HepG2 (cell line): Measurements from ENCODE around the gene HSF4. TPM values are rescaled to one million over a fixed set of nuclear protein-coding genes. Genes with fewer than 3 reads are reported as not detected.
A peak's percentile ranks its signal among the peaks of the same experiment; 100 is the strongest.

Experiments
- ATAD3A ChIP-seq: sonication (generic); formaldehyde crosslinking; IDR thresholded peaks from 2 replicates; pipeline ENCODE4 v1.4.0; 2020; ENCODE audit warnings: missing genetic modification reagents
- BCL6 ChIP-seq: IDR thresholded peaks from 2 replicates; pipeline ENCODE4 v1.6.1; 2016; ENCODE audit warnings: missing genetic modification reagents, missing compliant biosample characterization
- DNMT1 ChIP-seq: sonication (generic); formaldehyde crosslinking; IDR thresholded peaks from 2 replicates; pipeline ENCODE4 v1.5.1; 2020; ENCODE audit warnings: mild to moderate bottlenecking, missing genetic modification reagents
- JUN ChIP-seq: sonication (generic); formaldehyde crosslinking; IDR thresholded peaks from 2 replicates; pipeline ENCODE4 v1.4.0; 2020; ENCODE audit warnings: mild to moderate bottlenecking, missing genetic modification reagents
- MIXL1 ChIP-seq: IDR thresholded peaks from 2 replicates; pipeline ENCODE4 v1.6.1; 2016
- PAXIP1 ChIP-seq: sonication (generic); formaldehyde crosslinking; conservative IDR thresholded peaks from 2 replicates; pipeline ENCODE4 v1.4.0; 2020; ENCODE audit warnings: mild to moderate bottlenecking, missing genetic modification reagents, moderate library complexity
- RNF2 ChIP-seq: fragments of 450-650 bp; conservative IDR thresholded peaks from 2 replicates; pipeline ENCODE4 v1.6.1; 2016; ENCODE audit warnings: low read depth
- SAFB2 ChIP-seq: sonication (generic); formaldehyde crosslinking; IDR thresholded peaks from 2 replicates; pipeline ENCODE4 v1.5.1; 2020; ENCODE audit warnings: missing genetic modification reagents, low read depth, mild to moderate bottlenecking, borderline replicate concordance
- SP2 ChIP-seq: sonication (generic); formaldehyde crosslinking; IDR thresholded peaks from 2 replicates; pipeline ENCODE4 v1.5.1; 2020; ENCODE audit warnings: mild to moderate bottlenecking, missing genetic modification reagents
- THYN1 ChIP-seq: sonication (generic); formaldehyde crosslinking; IDR thresholded peaks from 2 replicates; pipeline ENCODE4 v1.8.1; 2023; ENCODE audit warnings: low read depth, mild to moderate bottlenecking, moderate library complexity, missing genetic modification reagents, borderline replicate concordance
- ZNF276 ChIP-seq: sonication (generic); formaldehyde crosslinking; IDR thresholded peaks from 2 replicates; pipeline ENCODE4 v1.4.0; 2020; ENCODE audit warnings: mild to moderate bottlenecking, low read depth, missing genetic modification reagents
- ZNF530 ChIP-seq: sonication (generic); formaldehyde crosslinking; IDR thresholded peaks from 2 replicates; pipeline ENCODE4 v1.5.0; 2020; ENCODE audit warnings: low read depth, mild to moderate bottlenecking, missing genetic modification reagents
- ZNF557 ChIP-seq: sonication (generic); formaldehyde crosslinking; IDR thresholded peaks from 2 replicates; pipeline ENCODE4 v1.4.0; 2020; ENCODE audit warnings: missing genetic modification reagents
- polyA plus RNA-seq, 8 experiments: library from polyadenylated mRNA; depleted of rRNA in 3 of 8; stranded (reverse) in 7 of 8; unstranded in 1 of 8; fragments of >200 nt; fragmentation: Illumina TruSeq in 4 of 8; extraction: Trizol in 4 of 8; gene quantifications; 2 replicates each; pipeline versions ENCODE4 v1.2.1 to v1.2.3, GENCODE V29; 2011 to 2016; ENCODE audit warnings: low read depth in 4 of 8, missing spikeins in 1 of 8, mixed read lengths in 1 of 8; ENCODE audit not compliant: insufficient read depth in 1 of 8
- total RNA-seq, 5 experiments: library from RNA; depleted of rRNA; stranded (reverse); fragments of >200 nt; fragmentation: Illumina TruSeq; extraction: Trizol; gene quantifications; 2 replicates each; pipeline ENCODE4 v1.2.3, GENCODE V29; 2016; ENCODE audit warnings: low read depth in 1 of 5
- TF ChIP-seq, protein P1 (sequence below), 2 experiments: IDR thresholded peaks; 2 replicates each; pipeline ENCODE4 v1.6.1; 2011 to 2012; ENCODE audit warnings: low read length in 2 of 2, borderline replicate concordance in 1 of 2, low read depth in 1 of 2, mild to moderate bottlenecking in 1 of 2, moderate library complexity in 1 of 2
- TF ChIP-seq, protein P2 (sequence below): sonication (generic); formaldehyde crosslinking; IDR thresholded peaks from 2 replicates; pipeline ENCODE4 v1.5.1; 2020; ENCODE audit warnings: missing genetic modification reagents, mild to moderate bottlenecking, borderline replicate concordance
- TF ChIP-seq, protein P3 (sequence below): sonication (generic); formaldehyde crosslinking; IDR thresholded peaks from 2 replicates; pipeline ENCODE4 v1.5.0; 2020; ENCODE audit warnings: missing genetic modification reagents

The HSF4 gene
- total and polyA plus RNA-seq, 2 of the 13 experiments (the other 11 are each of a cell fraction or from before 2014, with no cell fraction given), result 3.5 to 16.9 TPM

DNA sequence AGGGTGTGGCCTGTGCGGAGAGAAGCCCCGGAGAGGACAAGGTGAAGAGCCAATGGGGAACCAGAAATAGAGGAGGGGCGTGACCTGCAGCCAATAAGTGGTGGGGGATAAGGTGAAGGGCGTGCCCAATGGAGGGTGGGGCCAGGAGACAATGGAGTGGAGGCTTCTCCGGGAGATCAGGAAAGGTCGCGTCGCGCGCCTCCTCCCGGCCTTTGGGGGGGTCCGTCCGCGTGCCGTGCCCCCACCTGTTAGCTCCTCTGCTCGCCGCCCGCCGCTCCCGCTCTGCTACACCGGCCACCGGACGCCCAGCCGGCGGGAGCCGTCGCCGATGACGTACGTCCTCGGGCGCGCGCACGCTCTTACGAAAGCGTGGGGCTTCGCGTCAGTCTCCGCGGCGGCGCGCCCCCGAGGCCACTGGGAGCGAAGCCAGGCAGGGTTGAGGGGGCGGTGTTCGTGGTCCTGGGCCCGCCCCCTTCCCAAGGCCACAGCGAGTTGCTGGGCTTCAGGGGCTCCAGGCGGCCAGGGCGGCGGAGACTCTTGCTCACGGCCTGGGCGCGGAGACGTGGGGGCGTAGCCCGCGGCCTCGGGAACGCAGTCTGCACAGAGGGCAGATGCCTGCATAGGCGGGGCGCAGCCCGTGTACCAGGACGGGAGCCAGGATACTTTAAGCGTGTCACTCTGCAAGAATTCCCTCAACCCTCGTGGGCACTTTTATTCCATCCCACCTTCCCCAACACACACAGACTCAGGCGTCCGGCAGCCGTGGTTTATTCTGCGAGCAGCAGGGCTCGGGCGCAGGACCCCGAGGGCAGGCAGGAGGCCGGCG is 19.3 kb downstream of the HSF4 start, which contains the start of gene MATCAP1 (continued):
- TF ChIP-seq, protein P1, sequence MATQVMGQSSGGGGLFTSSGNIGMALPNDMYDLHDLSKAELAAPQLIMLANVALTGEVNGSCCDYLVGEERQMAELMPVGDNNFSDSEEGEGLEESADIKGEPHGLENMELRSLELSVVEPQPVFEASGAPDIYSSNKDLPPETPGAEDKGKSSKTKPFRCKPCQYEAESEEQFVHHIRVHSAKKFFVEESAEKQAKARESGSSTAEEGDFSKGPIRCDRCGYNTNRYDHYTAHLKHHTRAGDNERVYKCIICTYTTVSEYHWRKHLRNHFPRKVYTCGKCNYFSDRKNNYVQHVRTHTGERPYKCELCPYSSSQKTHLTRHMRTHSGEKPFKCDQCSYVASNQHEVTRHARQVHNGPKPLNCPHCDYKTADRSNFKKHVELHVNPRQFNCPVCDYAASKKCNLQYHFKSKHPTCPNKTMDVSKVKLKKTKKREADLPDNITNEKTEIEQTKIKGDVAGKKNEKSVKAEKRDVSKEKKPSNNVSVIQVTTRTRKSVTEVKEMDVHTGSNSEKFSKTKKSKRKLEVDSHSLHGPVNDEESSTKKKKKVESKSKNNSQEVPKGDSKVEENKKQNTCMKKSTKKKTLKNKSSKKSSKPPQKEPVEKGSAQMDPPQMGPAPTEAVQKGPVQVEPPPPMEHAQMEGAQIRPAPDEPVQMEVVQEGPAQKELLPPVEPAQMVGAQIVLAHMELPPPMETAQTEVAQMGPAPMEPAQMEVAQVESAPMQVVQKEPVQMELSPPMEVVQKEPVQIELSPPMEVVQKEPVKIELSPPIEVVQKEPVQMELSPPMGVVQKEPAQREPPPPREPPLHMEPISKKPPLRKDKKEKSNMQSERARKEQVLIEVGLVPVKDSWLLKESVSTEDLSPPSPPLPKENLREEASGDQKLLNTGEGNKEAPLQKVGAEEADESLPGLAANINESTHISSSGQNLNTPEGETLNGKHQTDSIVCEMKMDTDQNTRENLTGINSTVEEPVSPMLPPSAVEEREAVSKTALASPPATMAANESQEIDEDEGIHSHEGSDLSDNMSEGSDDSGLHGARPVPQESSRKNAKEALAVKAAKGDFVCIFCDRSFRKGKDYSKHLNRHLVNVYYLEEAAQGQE (IDR thresholded peaks at IDR 0.05; ENCODE audit: borderline replicate concordance in 1 of 2, low read depth in 1 of 2, low read length in 2 of 2), result peak in 1 of 2 experiments; percentile 64; a peak in 1 of 4 replicates
- peak; percentile 76 for TF ChIP-seq PAXIP1 (CRISPR knock-in tag)
- TF ChIP-seq JUN (CRISPR knock-in tag), result peak; percentile 18; the same call in 1 of the 2 replicates
- TF ChIP-seq BCL6, result peak; percentile 63
- peak; percentile 83; the same call in 1 of the 2 replicates for TF ChIP-seq SAFB2
- 0 out of 2 replicates have a peak, but pooled peaks have one; percentile 84 for TF ChIP-seq THYN1 (CRISPR knock-in tag)
- 0 out of 2 replicates have a peak, but pooled peaks have one; percentile 8 for TF ChIP-seq ZNF557 (CRISPR knock-in tag)
- TF ChIP-seq, protein P2, sequence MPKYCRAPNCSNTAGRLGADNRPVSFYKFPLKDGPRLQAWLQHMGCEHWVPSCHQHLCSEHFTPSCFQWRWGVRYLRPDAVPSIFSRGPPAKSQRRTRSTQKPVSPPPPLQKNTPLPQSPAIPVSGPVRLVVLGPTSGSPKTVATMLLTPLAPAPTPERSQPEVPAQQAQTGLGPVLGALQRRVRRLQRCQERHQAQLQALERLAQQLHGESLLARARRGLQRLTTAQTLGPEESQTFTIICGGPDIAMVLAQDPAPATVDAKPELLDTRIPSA, result no peak
- no peak for TF ChIP-seq ATAD3A (CRISPR knock-in tag)
- no peak for TF ChIP-seq MIXL1 (CRISPR knock-in tag)
- TF ChIP-seq, protein P3, sequence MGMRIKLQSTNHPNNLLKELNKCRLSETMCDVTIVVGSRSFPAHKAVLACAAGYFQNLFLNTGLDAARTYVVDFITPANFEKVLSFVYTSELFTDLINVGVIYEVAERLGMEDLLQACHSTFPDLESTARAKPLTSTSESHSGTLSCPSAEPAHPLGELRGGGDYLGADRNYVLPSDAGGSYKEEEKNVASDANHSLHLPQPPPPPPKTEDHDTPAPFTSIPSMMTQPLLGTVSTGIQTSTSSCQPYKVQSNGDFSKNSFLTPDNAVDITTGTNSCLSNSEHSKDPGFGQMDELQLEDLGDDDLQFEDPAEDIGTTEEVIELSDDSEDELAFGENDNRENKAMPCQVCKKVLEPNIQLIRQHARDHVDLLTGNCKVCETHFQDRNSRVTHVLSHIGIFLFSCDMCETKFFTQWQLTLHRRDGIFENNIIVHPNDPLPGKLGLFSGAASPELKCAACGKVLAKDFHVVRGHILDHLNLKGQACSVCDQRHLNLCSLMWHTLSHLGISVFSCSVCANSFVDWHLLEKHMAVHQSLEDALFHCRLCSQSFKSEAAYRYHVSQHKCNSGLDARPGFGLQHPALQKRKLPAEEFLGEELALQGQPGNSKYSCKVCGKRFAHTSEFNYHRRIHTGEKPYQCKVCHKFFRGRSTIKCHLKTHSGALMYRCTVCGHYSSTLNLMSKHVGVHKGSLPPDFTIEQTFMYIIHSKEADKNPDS, result no peak; the same call in 1 of the 2 replicates
- TF ChIP-seq ZNF530 (CRISPR knock-in tag), result no peak
- TF ChIP-seq DNMT1 (CRISPR knock-in tag), result peak; percentile 87
- peak; percentile 98 for TF ChIP-seq SP2 (CRISPR knock-in tag)
- TF ChIP-seq ZNF276 (CRISPR knock-in tag), result no peak; the same call in 1 of the 2 replicates
- TF ChIP-seq RNF2, result 0 out of 2 replicates have a peak, but pooled peaks have one; percentile 47
